Lung (tissue), 12 donors: Measurements from ENCODE around the gene UGT3A1. TPM values are rescaled to one million over a fixed set of nuclear protein-coding genes. Genes with fewer than 3 reads are reported as not detected.
A peak's percentile ranks its signal among the peaks of the same experiment; 100 is the strongest.
"Not testable (repeated sequence)": the region's sequence is repeated elsewhere in the genome, so short reads cannot be mapped to it uniquely, and the experiment has no call there.

Experiments used
- ATAC-seq: fragments of 200-7000 bp; cut with Tn5 transposase; one replicate; pipeline ENCODE4 v1.9.1; 2020; ENCODE audit warnings: moderate number of reproducible peaks; ENCODE audit not compliant: insufficient read depth, low FRiP score
- DNase-seq, 3 donors: peaks; one replicate each; pipeline ENCODE4 v3.0.0-alpha.2; 2013 to 2017
- H3K27ac ChIP-seq, 2 donors: one replicate each; pipeline ENCODE4 v1.5.1; 2013; ENCODE audit warnings: mild to moderate bottlenecking in 2 of 2, moderate library complexity in 2 of 2, control low read depth in 1 of 2, inconsistent platforms in 1 of 2, low read depth in 1 of 2, low read length in 1 of 2
- H3K27me3 ChIP-seq, 3 donors: one replicate each; pipeline ENCODE4 v1.5.1; 2013; ENCODE audit warnings: low read length in 2 of 3; ENCODE audit not compliant: control insufficient read depth in 3 of 3, insufficient read depth in 3 of 3
- H3K36me3 ChIP-seq, 4 donors: one replicate each; pipeline ENCODE4 v1.5.1; 2013; ENCODE audit warnings: low read length in 4 of 4, mild to moderate bottlenecking in 1 of 4, moderate library complexity in 1 of 4; ENCODE audit not compliant: control insufficient read depth in 4 of 4, insufficient read depth in 4 of 4
- H3K4me1 ChIP-seq, 5 donors: one replicate each; pipeline ENCODE4 v1.5.1; 2013; ENCODE audit warnings: low read length in 5 of 5, mild to moderate bottlenecking in 2 of 5, moderate library complexity in 1 of 5; ENCODE audit not compliant: control insufficient read depth in 5 of 5, insufficient read depth in 5 of 5
- H3K4me3 ChIP-seq: one replicate; pipeline ENCODE4 v1.5.1; 2013; ENCODE audit warnings: mild to moderate bottlenecking, control low read depth, moderate library complexity
- H3K9ac ChIP-seq, 2 donors: one replicate each; pipeline ENCODE4 v1.5.1; 2013; ENCODE audit warnings: low read length in 2 of 2, control low read depth in 1 of 2; ENCODE audit not compliant: insufficient read depth in 1 of 2
- H3K9me3 ChIP-seq, 4 donors: one replicate each; pipeline ENCODE4 v1.5.1; 2013; ENCODE audit warnings: low read length in 3 of 4, mild to moderate bottlenecking in 1 of 4, moderate library complexity in 1 of 4; ENCODE audit not compliant: control insufficient read depth in 4 of 4, insufficient read depth in 3 of 4
- WGBS, 2 donors: extraction: QIAGEN DNeasy Blood & Tissue Kit; methylation state at CpG; one replicate each; pipeline ENCODE4 v1.1.7; 2013; 5-methylcytosine and 5-hydroxymethylcytosine counted together
- polyA plus RNA-seq, 2 donors: library from polyadenylated mRNA; stranded (reverse); fragments of 200-250 nt; gene quantifications; one replicate each; pipeline ENCODE4 v1.2.1, GENCODE V29; 2013
- total RNA-seq, 2 donors: library from RNA; depleted of rRNA in 1 of 2; stranded (reverse); fragments of >200 nt in 1 of 2; gene quantifications; one replicate each; pipeline ENCODE4 v1.2.1, GENCODE V29; 2014 to 2021
- TF ChIP-seq, protein P1 (sequence below): IDR thresholded peaks from 2 replicates; pipeline ENCODE4 v1.5.1; 2012; ENCODE audit warnings: mild to moderate bottlenecking; ENCODE audit errors: control extremely low read depth, extremely low read depth
- donor health status: control.
- donor health status: control.
- donor health status: Bipolar disorder and iron deficiency.
- donor health status: healthy.
- donor health status: DM: yes; HTN: yes; CAD: no.

UGT3A1 gene
- total and polyA plus RNA-seq, 4 donors = not detected

DNA sequence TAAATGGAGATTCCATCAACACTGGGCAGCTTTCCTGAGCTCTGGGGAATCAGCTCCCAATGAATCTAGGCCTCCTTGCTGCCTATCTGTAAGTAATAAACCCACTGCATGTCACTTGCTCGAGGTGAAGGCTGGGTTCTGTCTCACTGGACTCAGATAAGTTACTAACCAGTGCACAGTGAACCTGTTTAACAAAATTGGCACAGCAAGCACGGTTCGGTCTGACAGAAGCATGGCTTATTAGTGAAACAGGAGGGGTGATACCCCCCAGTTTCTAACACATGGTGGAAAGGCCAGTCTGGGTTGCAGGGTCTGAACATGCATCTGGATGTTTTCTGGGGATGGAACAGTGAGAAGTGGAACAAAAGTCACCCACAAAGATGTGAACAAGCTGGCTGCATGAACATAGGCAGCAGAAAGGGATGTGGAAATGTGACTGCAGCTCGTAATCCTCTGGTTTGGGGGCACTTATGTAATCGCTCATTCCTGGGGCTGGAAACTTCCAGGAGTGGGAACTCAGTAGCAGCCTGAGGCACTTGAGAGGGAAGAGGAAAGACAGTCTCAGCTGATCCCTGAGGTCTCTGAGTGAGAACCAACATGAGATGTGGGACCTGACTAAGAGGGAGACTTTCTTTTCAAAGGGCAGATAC lies 37.8 kb upstream of the UGT3A1 start:
- TF ChIP-seq, protein P1, sequence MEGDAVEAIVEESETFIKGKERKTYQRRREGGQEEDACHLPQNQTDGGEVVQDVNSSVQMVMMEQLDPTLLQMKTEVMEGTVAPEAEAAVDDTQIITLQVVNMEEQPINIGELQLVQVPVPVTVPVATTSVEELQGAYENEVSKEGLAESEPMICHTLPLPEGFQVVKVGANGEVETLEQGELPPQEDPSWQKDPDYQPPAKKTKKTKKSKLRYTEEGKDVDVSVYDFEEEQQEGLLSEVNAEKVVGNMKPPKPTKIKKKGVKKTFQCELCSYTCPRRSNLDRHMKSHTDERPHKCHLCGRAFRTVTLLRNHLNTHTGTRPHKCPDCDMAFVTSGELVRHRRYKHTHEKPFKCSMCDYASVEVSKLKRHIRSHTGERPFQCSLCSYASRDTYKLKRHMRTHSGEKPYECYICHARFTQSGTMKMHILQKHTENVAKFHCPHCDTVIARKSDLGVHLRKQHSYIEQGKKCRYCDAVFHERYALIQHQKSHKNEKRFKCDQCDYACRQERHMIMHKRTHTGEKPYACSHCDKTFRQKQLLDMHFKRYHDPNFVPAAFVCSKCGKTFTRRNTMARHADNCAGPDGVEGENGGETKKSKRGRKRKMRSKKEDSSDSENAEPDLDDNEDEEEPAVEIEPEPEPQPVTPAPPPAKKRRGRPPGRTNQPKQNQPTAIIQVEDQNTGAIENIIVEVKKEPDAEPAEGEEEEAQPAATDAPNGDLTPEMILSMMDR = no peak
- Histone ChIP-seq H3K36me3 (no peaks in the 10 kb centered on the region), H3K27ac (no peak overlapping the region), H3K4me3 (no peak overlapping the region), H3K27me3 (no peaks in the 10 kb centered on the region), H3K9me3 (peaks cover 0 to 4% (median 1%) of the 10 kb centered on the region in 4 donors), H3K9ac (no peak overlapping the region), H3K4me1 (peaks cover 0 to 13% (median 0%) of the 10 kb centered on the region in 5 donors)
- peak in 1 of 3 donors; percentile 31 for DNase-seq
- ATAC-seq = no peak
- 70 to 74% methylated on average over 5 of the region's 5 CpGs for WGBS, 2 donors

DNA sequence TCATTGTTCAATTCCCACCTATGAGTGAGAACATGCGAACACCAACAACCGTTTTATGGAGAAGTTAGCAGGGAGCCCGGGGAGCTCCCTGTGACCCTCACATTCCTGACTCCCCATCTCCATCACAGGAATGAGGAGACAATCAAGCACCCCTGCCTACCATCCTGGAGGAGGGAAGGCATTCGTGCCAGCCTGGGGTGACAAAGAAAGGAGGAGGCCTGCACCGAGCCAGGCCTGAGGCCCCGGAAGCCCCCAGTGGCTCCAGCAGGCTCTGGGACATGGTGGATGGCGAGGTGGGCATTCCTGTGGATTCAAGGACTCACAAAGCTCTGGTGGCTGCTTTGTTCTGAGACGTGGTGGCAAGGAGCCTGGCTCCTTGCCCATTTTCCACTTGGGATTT lies 36.5 kb upstream of the UGT3A1 start:
- Histone ChIP-seq H3K9me3 (peaks cover 0 to 6% (median 1%) of the 10 kb centered on the region in 4 donors), H3K4me3 (no peak overlapping the region), H3K27me3 (no peaks in the 10 kb centered on the region), H3K27ac (no peak overlapping the region), H3K9ac (no peak overlapping the region), H3K36me3 (no peaks in the 10 kb centered on the region), H3K4me1 (peaks cover 0 to 3% (median 0%) of the 10 kb centered on the region in 5 donors)
- TF ChIP-seq, protein P1 = no peak
- ATAC-seq = no peak
- WGBS, 2 donors = 81 to 95% methylated on average over 8 of the region's 8 CpGs
- no peak for DNase-seq

GRCh38 chr5:36026706-36027465 lies 35.7 kb upstream of the UGT3A1 start:
- H3K9ac ChIP-seq = no peak overlapping the region
- TF ChIP-seq, protein P1 = no peak
- H3K27me3 ChIP-seq = no peaks in the 10 kb centered on the region
- H3K9me3 ChIP-seq = peaks cover 0 to 6% (median 1%) of the 10 kb centered on the region in 4 donors
- DNase-seq = peak; percentile 35 to 84 (median 72)
- ATAC-seq = no peak
- H3K4me1 ChIP-seq = peaks cover 0 to 3% (median 0%) of the 10 kb centered on the region in 5 donors
- H3K4me3 ChIP-seq = no peak overlapping the region
- H3K36me3 ChIP-seq = no peaks in the 10 kb centered on the region
- 62 to 82% methylated on average over 6 of the region's 6 CpGs for WGBS, 2 donors
- no peak overlapping the region for H3K27ac ChIP-seq

DNA sequence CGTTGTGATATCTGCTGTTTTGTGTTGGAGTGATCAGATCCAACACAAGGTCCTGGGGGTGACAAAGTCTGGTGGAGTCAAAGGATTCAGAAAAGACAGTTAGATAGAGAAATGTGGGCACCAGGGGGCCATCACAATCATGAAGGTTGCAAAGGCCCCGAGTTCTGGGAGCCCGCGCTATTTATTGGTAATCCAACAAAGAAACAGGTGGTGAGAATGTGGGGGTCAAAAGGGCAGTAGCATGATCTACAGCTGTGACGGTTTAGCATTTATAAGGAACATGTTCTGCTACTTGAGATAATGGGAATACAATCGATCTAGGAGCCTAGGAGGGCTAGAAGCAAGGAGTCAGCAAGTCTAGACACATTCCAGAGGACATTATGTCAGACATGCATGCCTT lies 31.1 kb upstream of the UGT3A1 start:
- ATAC-seq, DNase-seq: not testable (repeated sequence)
- 83 to 86% methylated on average over 6 of the region's 6 CpGs for WGBS, 2 donors

GRCh38 chr5:36019584-36019983 lies 28.4 kb upstream of the UGT3A1 start:
- DNase-seq, H3K27ac ChIP-seq, H3K9ac ChIP-seq, H3K4me3 ChIP-seq, H3K36me3 ChIP-seq, ATAC-seq, H3K27me3 ChIP-seq, H3K4me1 ChIP-seq, H3K9me3 ChIP-seq: not testable (repeated sequence)
- 93 to 94% methylated on average over 5 of the region's 5 CpGs for WGBS, 2 donors

More for the DNA sequence above, 31.1 kb upstream of the UGT3A1 start:
- H3K36me3 ChIP-seq, H3K27ac ChIP-seq, H3K4me3 ChIP-seq, H3K27me3 ChIP-seq, H3K9ac ChIP-seq, H3K9me3 ChIP-seq, H3K4me1 ChIP-seq: not testable (repeated sequence)
